Stimulated activated CD4-positive, alpha-beta T cell treated with anti-CD3 and anti-CD28 coated beads, TNF-alpha, amount 100 ng/mL, for 4 hours (primary cell): ENCODE results near the gene NHSL2.
A peak's percentile ranks its signal among the peaks of the same experiment; 100 is the strongest.

Experiments used
- DNase-seq, 3 experiments: peaks; one replicate each; pipeline ENCODE4 v3.0.0-alpha.2; 2020; ENCODE audit warnings: low read depth in 3 of 3

The NHSL2 gene

GRCh38 chrX:72018277-72019112 lies 107.8 kb downstream of the NHSL2 start:
- DNase-seq, result peak; percentile 53 to 77 (median 70)

- no peak for DNase-seq
Observed at GRCh38 chrX:72019487-72019886, 108.8 kb downstream of the NHSL2 start.

DNA sequence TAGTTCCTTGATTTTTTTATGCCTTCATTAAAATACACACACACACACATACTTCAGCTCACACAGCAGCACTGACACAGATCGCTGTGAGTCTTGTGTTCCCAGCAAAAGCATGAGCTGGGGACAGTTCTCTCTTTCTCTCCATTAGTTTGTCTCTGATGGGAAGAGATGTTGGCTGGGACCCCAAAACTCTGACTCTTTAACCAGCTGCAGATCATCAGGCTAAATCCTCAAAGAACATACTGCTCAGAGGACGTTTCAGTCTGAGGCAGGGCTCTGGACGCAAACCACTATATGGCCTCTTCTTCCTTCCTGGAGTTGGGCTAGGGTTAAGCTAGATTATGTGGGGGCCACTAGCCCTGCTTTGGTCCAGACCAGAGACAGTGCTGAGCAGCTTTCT lies 109.6 kb downstream of the NHSL2 start:
- DNase-seq, result no peak

GRCh38 chrX:72020788-72021187 lies 110.1 kb downstream of the NHSL2 start:
- no peak for DNase-seq

DNA sequence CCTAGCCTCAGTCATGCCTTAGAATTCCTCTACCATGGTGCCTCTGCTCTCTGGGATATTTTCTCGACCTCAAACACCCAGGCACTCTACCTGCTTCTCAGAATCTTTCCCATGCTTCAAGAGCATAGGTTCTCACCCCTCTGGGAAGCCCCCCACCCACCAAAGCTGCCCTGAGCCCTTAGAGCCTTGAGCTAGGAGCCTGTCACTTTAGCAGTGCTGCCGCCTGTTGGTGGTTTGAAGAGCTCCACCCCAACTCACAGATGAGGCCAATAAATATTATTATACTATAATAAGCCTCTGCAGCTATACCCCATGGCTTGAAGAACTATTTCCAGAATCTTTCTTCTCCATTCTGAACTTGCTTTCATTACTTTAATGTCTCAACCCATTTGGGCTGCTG lies 111.3 kb downstream of the NHSL2 start:
- DNase-seq, result no peak

- DNase-seq, result no peak
Observed at GRCh38 chrX:72023071-72023470, 112.4 kb downstream of the NHSL2 start.

GRCh38 chrX:72025236-72025770 lies 114.7 kb downstream of the NHSL2 start:
- DNase-seq, result no peak

DNA sequence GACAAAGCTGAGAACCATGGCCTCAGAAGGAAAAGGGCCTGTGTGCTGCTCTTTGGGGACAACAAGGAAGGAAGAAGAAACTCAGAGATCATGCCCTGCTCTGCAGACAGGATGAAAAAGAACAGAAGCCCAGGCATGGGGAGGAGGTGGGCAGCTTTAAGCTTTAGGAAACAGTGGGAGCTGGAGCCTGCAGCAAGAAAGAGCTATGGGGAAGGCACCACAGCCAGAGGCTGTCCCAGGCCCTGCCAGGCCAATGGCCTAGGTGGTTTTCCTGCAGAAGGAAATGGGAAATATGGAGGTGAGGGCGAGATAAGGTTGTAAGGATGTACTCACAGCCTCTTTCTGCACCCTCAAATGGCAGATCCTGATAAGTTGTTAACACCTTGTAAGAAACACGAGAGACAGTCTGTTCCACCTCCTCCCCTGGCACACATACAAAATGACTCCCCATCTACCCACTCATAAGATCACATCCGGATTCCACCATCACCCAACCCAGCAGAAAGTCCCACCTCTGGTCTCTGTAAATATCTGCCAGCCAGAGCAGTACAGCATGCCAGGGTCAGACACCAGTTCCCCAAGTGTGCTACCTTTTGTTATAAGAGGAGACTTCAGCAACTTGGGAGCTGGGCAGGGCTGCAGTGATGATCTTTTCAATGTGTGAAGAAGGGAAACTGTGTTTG lies 115.8 kb downstream of the NHSL2 start:
- no peak for DNase-seq

GRCh38 chrX:72027024-72027913 lies 116.6 kb downstream of the NHSL2 start:
- DNase-seq, result no peak

DNA sequence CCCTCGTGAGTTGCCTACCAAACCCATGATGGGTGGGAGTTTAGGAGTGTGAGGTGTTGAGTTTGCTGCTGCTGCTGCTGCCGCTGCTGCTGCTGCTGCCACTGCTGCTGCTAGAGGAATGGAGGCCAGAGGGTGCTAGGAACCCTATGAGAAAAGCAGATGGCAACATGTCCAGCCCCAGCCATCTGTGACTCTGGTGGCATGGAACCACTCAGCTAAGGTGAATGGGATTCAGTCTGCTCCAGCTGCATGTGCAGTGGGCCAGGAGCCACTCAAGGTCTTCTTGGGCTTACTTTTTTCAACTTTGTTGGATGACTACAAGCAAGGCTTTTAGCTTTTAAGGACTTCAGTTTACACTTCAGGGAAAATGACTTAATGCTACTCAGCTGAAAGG lies 117.3 kb downstream of the NHSL2 start:
- no peak for DNase-seq

GRCh38 chrX:72028701-72029470 lies 118.2 kb downstream of the NHSL2 start:
- DNase-seq, result no peak

DNA sequence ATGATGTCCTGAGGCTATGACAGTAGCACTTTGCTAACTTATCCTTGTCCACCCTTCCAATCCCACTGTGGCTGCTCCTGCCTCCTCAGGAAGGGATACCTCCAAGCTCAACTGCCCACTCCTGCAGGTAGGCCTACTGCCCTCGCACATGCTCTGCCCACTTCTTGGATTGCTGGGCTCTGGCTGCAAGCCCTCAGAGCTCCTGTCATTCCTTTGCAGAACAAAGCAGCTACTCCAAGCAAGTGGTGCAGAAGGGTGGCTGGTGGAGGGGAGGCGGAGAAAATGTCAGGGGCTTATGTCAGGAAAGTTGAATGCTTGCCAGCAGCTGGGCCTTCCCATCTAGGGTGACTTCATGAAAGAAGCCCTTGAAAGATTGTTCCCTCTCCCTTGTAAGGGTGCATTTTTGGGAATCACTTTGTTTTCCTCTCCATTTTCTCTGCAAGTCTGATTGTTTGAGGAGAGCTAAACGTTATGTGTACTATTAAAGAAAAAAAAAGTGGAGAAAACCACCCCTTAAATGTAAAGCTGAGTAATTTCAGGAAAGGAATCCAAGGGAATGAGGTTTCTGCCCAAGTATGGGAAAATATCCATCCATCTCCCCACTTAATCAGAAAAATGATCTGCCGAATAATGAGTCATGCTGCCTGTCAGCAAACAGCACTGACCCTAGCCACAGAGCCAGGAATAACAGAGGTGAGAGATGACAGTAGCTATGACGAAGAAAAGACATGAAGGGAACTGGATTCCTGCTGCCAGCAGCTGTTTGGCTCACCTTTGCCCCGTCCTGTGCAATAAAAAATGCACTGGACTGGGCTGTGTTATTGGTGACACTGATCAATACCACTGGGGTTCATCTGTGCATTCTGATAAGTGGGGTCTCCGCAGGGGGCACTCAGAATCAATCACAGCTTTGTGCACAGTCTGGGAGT lies 119.1 kb downstream of the NHSL2 start:
- no peak for DNase-seq

DNA sequence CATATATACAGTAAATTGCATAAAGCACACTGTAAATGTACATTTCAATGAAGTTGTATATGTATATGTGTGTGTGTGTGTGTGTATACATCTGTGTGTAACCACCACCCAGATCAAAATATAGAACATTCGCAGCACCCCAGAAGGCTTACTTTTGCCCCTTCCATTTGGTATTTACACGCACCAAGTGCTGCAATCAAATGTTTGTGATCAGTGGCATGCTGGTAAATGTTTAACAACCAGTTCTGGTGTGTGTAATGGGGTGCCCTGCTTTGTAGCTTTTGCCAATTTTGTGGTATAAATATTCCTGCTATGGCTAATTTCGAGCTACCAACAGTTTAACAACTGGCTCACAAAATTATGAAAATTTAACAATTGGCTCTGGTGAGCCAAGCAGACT lies 119.8 kb downstream of the NHSL2 start:
- no peak for DNase-seq

- DNase-seq, result no peak
Observed at GRCh38 chrX:72031118-72031517, 120.5 kb downstream of the NHSL2 start.

DNA sequence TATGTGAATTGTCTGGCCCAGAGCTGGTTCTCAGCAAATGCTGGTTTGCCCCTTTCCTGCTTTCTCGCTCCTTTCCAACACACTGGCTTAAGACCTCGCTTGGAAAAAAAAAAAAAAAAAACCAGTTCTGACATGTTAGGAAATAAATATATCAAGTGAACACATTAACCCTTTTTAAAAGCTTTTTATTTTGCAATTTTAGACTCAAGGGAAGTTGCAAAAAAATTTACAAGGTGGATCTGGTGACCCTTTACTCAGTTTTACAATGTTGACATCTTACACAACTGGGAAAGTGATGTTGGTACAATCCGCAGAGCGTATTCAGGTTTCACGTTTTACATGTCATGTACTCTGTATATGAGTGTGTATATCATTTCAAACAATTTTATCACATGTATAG lies 121.0 kb downstream of the NHSL2 start:
- no peak for DNase-seq

DNA sequence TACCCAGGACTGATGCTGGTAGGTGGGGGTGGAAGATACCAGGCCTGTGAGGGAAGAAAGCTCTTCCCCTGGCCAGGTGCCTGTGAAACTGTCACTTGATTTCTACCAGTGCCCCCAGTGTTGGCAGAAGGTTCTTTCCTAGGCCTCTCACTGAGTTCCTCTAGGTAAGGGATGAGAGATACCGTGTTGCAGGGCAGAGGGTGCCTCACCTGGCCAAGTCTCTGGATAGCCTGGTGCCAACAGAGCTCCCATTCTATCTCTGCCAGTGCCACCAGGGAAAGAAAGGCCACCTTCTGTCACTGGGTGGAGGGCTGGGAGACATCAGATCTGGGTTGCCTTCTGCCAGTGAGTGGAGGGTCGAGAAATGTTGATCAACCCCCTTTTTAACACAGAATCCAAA lies 127.0 kb downstream of the NHSL2 start:
- DNase-seq, result no peak

- no peak for DNase-seq
Observed at GRCh38 chrX:72038016-72038415, 127.4 kb downstream of the NHSL2 start.

- DNase-seq, result no peak
Observed at GRCh38 chrX:72038868-72039267, 128.2 kb downstream of the NHSL2 start.

DNA sequence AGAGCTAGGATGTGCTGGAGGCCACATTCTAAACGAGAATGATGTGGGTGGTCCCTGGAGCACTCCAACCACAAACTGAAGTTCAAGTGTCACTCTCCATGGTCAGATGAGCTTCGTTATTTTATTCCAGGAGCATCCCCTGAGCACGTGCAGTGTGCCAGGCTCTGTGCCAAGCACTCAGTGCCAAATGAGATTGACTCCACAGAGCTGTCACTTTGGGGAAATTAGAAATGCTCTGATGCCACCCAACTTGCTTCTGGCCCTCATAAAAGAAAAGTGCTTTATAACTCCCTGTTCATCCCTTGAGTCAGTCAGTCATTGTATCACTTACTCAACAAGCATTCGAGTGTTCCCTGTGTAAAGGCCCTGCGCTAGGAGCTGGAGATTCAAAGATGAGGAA lies 129.9 kb downstream of the NHSL2 start:
- no peak for DNase-seq

- DNase-seq, result no peak
Observed at GRCh38 chrX:72041176-72041575, 130.5 kb downstream of the NHSL2 start.
